ENCODE measurements around the gene UBFD1. TPM values are rescaled to one million over a fixed set of nuclear protein-coding genes. Genes with fewer than 3 reads are reported as not detected.

The UBFD1 gene
- polyA plus RNA-seq, 3 donors: 8.0 to 8.9 (median 8.0) TPM

GRCh38 chr16:23544436-23544835 lies 13.1 kb upstream of the UBFD1 start:
- intact Hi-C loops (cut with micrococcal nuclease): loop anchor here in 1 of 2 donors (10.0 kb wide), 1 partner anchor 50 kb away; no protein-coding TSS in a partner anchor
- Mint-ChIP-seq H3K27me3 (ENCODE audit: low read depth in 3 of 3) (no peaks in the 10 kb centered on the region), H3K27ac (no peak overlapping the region), H3K4me3 (no peak overlapping the region), H3K36me3 (peaks cover 46 to 50% of the 10 kb centered on the region in 2 donors), H3K4me1 (no peaks in the 10 kb centered on the region), H3K9me3 (no peaks in the 10 kb centered on the region)
- no peak for TF ChIP-seq CTCF (IDR thresholded peaks at IDR 0.05)
- Histone ChIP-seq H3K9me3 (replicated peaks in 1 of 2; ENCODE audit: control insufficient read depth in 1 of 2, insufficient read depth in 1 of 2, low read length in 2 of 2) (no peaks in the 10 kb centered on the region), H3K4me1 (ENCODE audit: control insufficient read depth in 1 of 2, insufficient read depth in 2 of 2, low read length in 2 of 2) (no peaks in the 10 kb centered on the region), H2AFZ (ENCODE audit: insufficient read depth, low read depth, low read length, poor library complexity, severe bottlenecking) (no peak overlapping the region), H3K4me2 (replicated peaks; ENCODE audit: extremely low read depth, low read length, poor library complexity, severe bottlenecking) (no peak overlapping the region), H3K36me3 (replicated peaks in 1 of 2; ENCODE audit: control insufficient read depth in 1 of 2, insufficient read depth in 2 of 2, low read length in 2 of 2) (peaks cover 37 to 61% of the 10 kb centered on the region in 2 donors), H3K4me3 (replicated peaks in 1 of 3; ENCODE audit: low read depth in 2 of 3, low read length in 3 of 3) (no peak overlapping the region), H3K9ac (ENCODE audit: insufficient read depth, low read length, poor library complexity, severe bottlenecking) (no peak overlapping the region), H4K20me1 (ENCODE audit: insufficient read depth, low read length) (no peaks in the 10 kb centered on the region), H3K27ac (ENCODE audit: low read depth in 1 of 2, low read length in 2 of 2) (no peak overlapping the region), H3K27me3 (ENCODE audit: control insufficient read depth in 2 of 2, insufficient read depth in 2 of 2, low read length in 2 of 2) (no peaks in the 10 kb centered on the region), H3K79me2 (ENCODE audit: insufficient read depth, low read length) (no peaks in the 10 kb centered on the region)
- no peak for DNase-seq
- WGBS (ENCODE audit: insufficient coverage): 98% methylated on average over 6 of the region's 14 CpGs

- peaks cover 0 to 4% (median 0%) of the 10 kb centered on the region in 7 donors for H3K9me3 Mint-ChIP-seq
- Histone ChIP-seq H3K4me1 (ENCODE audit: control insufficient read depth in 1 of 2, insufficient read depth in 2 of 2, low read length in 2 of 2) (no peaks in the 10 kb centered on the region), H3K36me3 (replicated peaks in 1 of 2; ENCODE audit: control insufficient read depth in 1 of 2, insufficient read depth in 2 of 2, low read length in 2 of 2) (peaks cover 43 to 68% of the 10 kb centered on the region in 2 donors), H3K4me2 (replicated peaks; ENCODE audit: extremely low read depth, low read length, poor library complexity, severe bottlenecking) (no peak overlapping the region), H3K79me2 (ENCODE audit: insufficient read depth, low read length) (no peaks in the 10 kb centered on the region), H3K9ac (ENCODE audit: insufficient read depth, low read length, poor library complexity, severe bottlenecking) (no peak overlapping the region), H3K27me3 (ENCODE audit: control insufficient read depth in 2 of 2, insufficient read depth in 2 of 2, low read length in 2 of 2) (no peaks in the 10 kb centered on the region), H3K9me3 (replicated peaks in 1 of 2; ENCODE audit: control insufficient read depth in 1 of 2, insufficient read depth in 1 of 2, low read length in 2 of 2) (no peaks in the 10 kb centered on the region), H3K27ac (ENCODE audit: low read depth in 1 of 2, low read length in 2 of 2) (no peak overlapping the region), H4K20me1 (ENCODE audit: insufficient read depth, low read length) (no peaks in the 10 kb centered on the region), H3K4me3 (replicated peaks in 1 of 3; ENCODE audit: low read depth in 2 of 3, low read length in 3 of 3) (no peak overlapping the region), H2AFZ (ENCODE audit: insufficient read depth, low read depth, low read length, poor library complexity, severe bottlenecking) (no peak overlapping the region)
- H3K27me3 Mint-ChIP-seq (ENCODE audit: low read depth in 3 of 3): no peaks in the 10 kb centered on the region
- H3K36me3 Mint-ChIP-seq: peaks cover 52 to 53% of the 10 kb centered on the region in 2 donors
- intact Hi-C loops (cut with micrococcal nuclease): loop anchor here in 1 of 2 donors (10.0 kb wide), 1 partner anchor 55 kb away; no protein-coding TSS in a partner anchor
- no peaks in the 10 kb centered on the region for H3K4me1 Mint-ChIP-seq
- H3K27ac Mint-ChIP-seq: peak overlapping the region in 1 of 7 donors; percentile 35
- 100% methylated on average over 1 of the region's 5 CpGs for WGBS (ENCODE audit: insufficient coverage)
- no peak for TF ChIP-seq CTCF (IDR thresholded peaks at IDR 0.05)
- no peak overlapping the region for H3K4me3 Mint-ChIP-seq
- DNase-seq: no peak
These were observed 7.6 kb upstream of the UBFD1 start for GRCh38 chr16:23549938-23550337.
